Type B pancreatic cell (in vitro differentiated cells): ENCODE data around the gene SESTD1. TPM values are rescaled to one million over a fixed set of nuclear protein-coding genes. Genes with fewer than 3 reads are reported as not detected.

ENCODE experiments used
- DNase-seq: peaks from one replicate; pipeline ENCODE4 v3.0.0; 2021; ENCODE audit warnings: mixed read lengths; ENCODE audit not compliant: unreplicated experiment; ENCODE audit errors: extremely low spot score
- H3K27ac Mint-ChIP-seq: 2 replicates; pipeline ENCODE4 v1.8.0; 2021; ENCODE audit warnings: mild to moderate bottlenecking, mixed read lengths
- H3K27me3 Mint-ChIP-seq: 2 replicates; pipeline ENCODE4 v1.8.0; 2021; ENCODE audit warnings: mixed read lengths
- H3K36me3 Mint-ChIP-seq: 2 replicates; pipeline ENCODE4 v1.8.0; 2021; ENCODE audit warnings: mixed read lengths
- H3K4me1 Mint-ChIP-seq: one replicate; pipeline ENCODE4 v1.8.0; 2021; ENCODE audit warnings: mixed read lengths; ENCODE audit not compliant: unreplicated experiment
- H3K4me3 Mint-ChIP-seq: 2 replicates; pipeline ENCODE4 v1.8.0; 2021; ENCODE audit warnings: mild to moderate bottlenecking, mixed read lengths
- H3K9me3 Mint-ChIP-seq: 2 replicates; pipeline ENCODE4 v1.8.0; 2021; ENCODE audit warnings: mixed read lengths
- total RNA-seq: library from RNA; stranded (reverse); gene quantifications from 2 replicates; pipeline ENCODE4 v1.2.1, GENCODE V29; 2021; ENCODE audit warnings: low replicate concordance
- TF ChIP-seq, protein P1 (sequence below): fragments of 200-600 bp; sonication (generic); conservative IDR thresholded peaks from 2 replicates; pipeline ENCODE4 v1.5.0; 2021; ENCODE audit warnings: antibody characterized with exemption, mild to moderate bottlenecking

The SESTD1 gene
- total RNA-seq, 1 donor from 2014 or later = 75.9 TPM

- H3K27me3 Mint-ChIP-seq = no peaks in the 10 kb centered on the region
Measured at GRCh38 chr2:179285060-179285459, 20.4 kb upstream of the SESTD1 start.

DNA sequence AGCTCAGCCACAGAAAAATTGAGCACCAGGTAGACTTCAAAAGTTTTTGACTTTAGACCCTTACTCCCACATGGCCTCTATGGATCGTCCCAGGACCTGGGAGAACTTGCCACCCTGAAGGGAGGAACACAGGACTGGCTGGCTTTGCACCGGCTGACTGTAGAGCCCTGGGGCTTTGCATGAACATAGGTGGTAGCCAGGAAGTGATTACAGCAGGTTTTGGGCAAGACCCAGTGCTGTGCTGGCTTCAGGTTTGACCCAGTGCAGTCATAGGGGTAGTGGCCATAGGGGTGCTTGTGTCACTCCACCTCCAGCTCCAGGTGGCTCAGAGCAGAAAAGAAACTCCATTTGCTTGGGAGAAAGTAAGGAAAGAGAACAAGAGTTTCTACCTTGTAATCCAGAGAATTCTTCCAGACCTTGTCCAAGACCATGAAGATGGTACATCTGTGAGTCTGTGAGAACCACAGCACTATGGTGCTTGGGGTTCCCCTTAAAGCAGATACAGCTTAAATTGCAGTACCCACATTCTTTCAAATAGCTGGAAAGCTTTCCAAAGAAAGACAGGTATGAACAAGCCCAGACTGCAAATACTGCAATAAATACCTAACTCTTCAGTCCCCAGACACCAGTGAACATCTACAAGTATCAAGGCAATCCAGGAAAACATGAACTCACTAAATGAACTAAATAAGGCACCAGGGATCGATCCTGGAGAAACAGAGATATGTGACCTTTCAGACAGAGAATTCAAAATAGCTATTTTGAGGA, 13.0 kb upstream of the SESTD1 start:
- Mint-ChIP-seq H3K4me1 (peaks cover 17% of the 10 kb centered on the region), H3K27ac (no peak overlapping the region), H3K9me3 (no peaks in the 10 kb centered on the region), H3K27me3 (no peaks in the 10 kb centered on the region), H3K36me3 (no peaks in the 10 kb centered on the region), H3K4me3 (no peak overlapping the region)
- DNase-seq = no peak
- TF ChIP-seq, protein P1, sequence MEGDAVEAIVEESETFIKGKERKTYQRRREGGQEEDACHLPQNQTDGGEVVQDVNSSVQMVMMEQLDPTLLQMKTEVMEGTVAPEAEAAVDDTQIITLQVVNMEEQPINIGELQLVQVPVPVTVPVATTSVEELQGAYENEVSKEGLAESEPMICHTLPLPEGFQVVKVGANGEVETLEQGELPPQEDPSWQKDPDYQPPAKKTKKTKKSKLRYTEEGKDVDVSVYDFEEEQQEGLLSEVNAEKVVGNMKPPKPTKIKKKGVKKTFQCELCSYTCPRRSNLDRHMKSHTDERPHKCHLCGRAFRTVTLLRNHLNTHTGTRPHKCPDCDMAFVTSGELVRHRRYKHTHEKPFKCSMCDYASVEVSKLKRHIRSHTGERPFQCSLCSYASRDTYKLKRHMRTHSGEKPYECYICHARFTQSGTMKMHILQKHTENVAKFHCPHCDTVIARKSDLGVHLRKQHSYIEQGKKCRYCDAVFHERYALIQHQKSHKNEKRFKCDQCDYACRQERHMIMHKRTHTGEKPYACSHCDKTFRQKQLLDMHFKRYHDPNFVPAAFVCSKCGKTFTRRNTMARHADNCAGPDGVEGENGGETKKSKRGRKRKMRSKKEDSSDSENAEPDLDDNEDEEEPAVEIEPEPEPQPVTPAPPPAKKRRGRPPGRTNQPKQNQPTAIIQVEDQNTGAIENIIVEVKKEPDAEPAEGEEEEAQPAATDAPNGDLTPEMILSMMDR = no peak

More at GRCh38 chr2:179285060-179285459, 20.4 kb upstream of the SESTD1 start:
- Mint-ChIP-seq H3K36me3 (no peaks in the 10 kb centered on the region), H3K4me1 (no peaks in the 10 kb centered on the region), H3K4me3 (no peak overlapping the region), H3K27ac (no peak overlapping the region), H3K9me3 (no peaks in the 10 kb centered on the region)
- no peak for DNase-seq
- TF ChIP-seq, protein P1 = no peak

GRCh38 chr2:179275253-179276012, 10.8 kb upstream of the SESTD1 start:
- H3K4me3 Mint-ChIP-seq = no peak overlapping the region
- TF ChIP-seq, protein P1 = no peak
- peaks cover 22% of the 10 kb centered on the region for H3K4me1 Mint-ChIP-seq
- no peaks in the 10 kb centered on the region for H3K9me3 Mint-ChIP-seq
- DNase-seq = no peak
- H3K36me3 Mint-ChIP-seq = no peaks in the 10 kb centered on the region
- no peaks in the 10 kb centered on the region for H3K27me3 Mint-ChIP-seq
- no peak overlapping the region for H3K27ac Mint-ChIP-seq

GRCh38 chr2:179274749-179275148, 10.1 kb upstream of the SESTD1 start:
- Mint-ChIP-seq H3K9me3 (no peaks in the 10 kb centered on the region), H3K36me3 (no peaks in the 10 kb centered on the region), H3K4me3 (no peak overlapping the region), H3K4me1 (peaks cover 22% of the 10 kb centered on the region), H3K27me3 (no peaks in the 10 kb centered on the region), H3K27ac (peak overlapping the region; percentile 2)
- DNase-seq = no peak
- TF ChIP-seq, protein P1 = no peak

GRCh38 chr2:179273461-179273962, 8.9 kb upstream of the SESTD1 start:
- Mint-ChIP-seq H3K4me3 (no peak overlapping the region), H3K27ac (no peak overlapping the region), H3K27me3 (no peaks in the 10 kb centered on the region), H3K4me1 (peaks cover 26% of the 10 kb centered on the region), H3K9me3 (no peaks in the 10 kb centered on the region), H3K36me3 (no peaks in the 10 kb centered on the region)
- TF ChIP-seq, protein P1 = no peak
- no peak for DNase-seq
